Transverse colon (tissue), 4 donors: ENCODE data around the gene TCF19. TPM values are rescaled to one million over a fixed set of nuclear protein-coding genes. Genes with fewer than 3 reads are reported as not detected.

Source experiments
- DNase-seq: peaks from one replicate; pipeline ENCODE4 v3.0.0-alpha.2; 2019
- H3K27ac ChIP-seq, 4 donors: fragments of 200-600 bp; sonication (generic); 2 replicates each; pipeline ENCODE4 v1.5.1; 2016 to 2018; ENCODE audit warnings: inconsistent platforms in 4 of 4
- H3K27me3 ChIP-seq: fragments of 200-600 bp; sonication (generic); 2 replicates; pipeline ENCODE4 v1.5.1; 2017; ENCODE audit warnings: inconsistent platforms
- H3K36me3 ChIP-seq, 4 donors: fragments of 200-600 bp; sonication (generic); 2 replicates each; pipeline ENCODE4 v1.5.1; 2017 to 2019; ENCODE audit warnings: inconsistent platforms in 4 of 4
- H3K4me1 ChIP-seq, 4 donors: fragments of 200-600 bp; sonication (generic); 2 replicates each; pipeline ENCODE4 v1.5.1; 2017 to 2020; ENCODE audit warnings: inconsistent platforms in 4 of 4
- H3K4me3 ChIP-seq, 4 donors: fragments of 200-600 bp; sonication (generic); 1 replicate in 1 of 4; 2 replicates in 3 of 4; pipeline versions ENCODE4 v1.5.1 to v1.6.1; 2017 to 2019; ENCODE audit warnings: inconsistent platforms in 4 of 4
- H3K9me3 ChIP-seq, 2 donors: fragments of 200-600 bp; sonication (generic); 2 replicates each; pipeline ENCODE4 v1.5.1; 2017 to 2019; ENCODE audit warnings: inconsistent platforms in 2 of 2
- EP300 ChIP-seq: sonication (generic); formaldehyde crosslinking; IDR thresholded peaks from one replicate; pipeline ENCODE4 v1.6.1; 2017; ENCODE audit warnings: antibody characterized with exemption, low read depth
- POLR2A ChIP-seq: fragments of 450-650 bp; IDR thresholded peaks from one replicate; pipeline ENCODE4 v1.6.1; 2016; ENCODE audit warnings: antibody characterized with exemption, mild to moderate bottlenecking, moderate library complexity
- POLR2AphosphoS5 ChIP-seq, 3 donors: sonication (generic); formaldehyde crosslinking; IDR thresholded peaks; one replicate each; pipeline ENCODE4 v1.6.1; 2016; ENCODE audit warnings: antibody characterized with exemption in 3 of 3
- WGBS, 2 donors: methylation state at CpG; one replicate each; pipeline ENCODE4 v1.1.5; 2018; ENCODE audit warnings: low coverage in 1 of 2; 5-methylcytosine and 5-hydroxymethylcytosine counted together
- in situ Hi-C, 4 donors: fragments of 200-750 bp; cut with MboI; loops; one replicate each; pipeline versions ENCODE4 v1.15.0 to v1.15.1; 2017; ENCODE audit warnings: low sequenced_read_pairs in 3 of 4, low pct_ligation_motif_present in 1 of 4, low pct_unique_long_range_greater_than_20kb in 1 of 4
- intact Hi-C: fragments of 100-400 bp; cut with DNase I; formaldehyde crosslinking; loops from one replicate; pipeline ENCODE4 v1.15.1; 2023; ENCODE audit warnings: low total_unique reads
- total RNA-seq, 4 donors: library from RNA; depleted of rRNA; stranded (reverse); fragments of >200 nt; gene quantifications; one replicate each; pipeline ENCODE4 v1.1.0, GENCODE V29; 2016
- TF ChIP-seq, protein P1 (sequence below), 5 experiments: fragments of 200-600 bp in 3 of 5; fragments of 450-650 bp in 2 of 5; sonication (generic) in 3 of 5; IDR thresholded peaks; 1 replicate in 2 of 5; 2 replicates in 3 of 5; pipeline ENCODE4 v1.5.1; 2016 to 2017; ENCODE audit warnings: antibody characterized with exemption in 5 of 5, inconsistent platforms in 3 of 5, mild to moderate bottlenecking in 2 of 5, moderate library complexity in 1 of 5

The TCF19 gene
- total RNA-seq, result 1 to 10 TPM; 1.6 to 5.2 (median 3.1) TPM

DNA sequence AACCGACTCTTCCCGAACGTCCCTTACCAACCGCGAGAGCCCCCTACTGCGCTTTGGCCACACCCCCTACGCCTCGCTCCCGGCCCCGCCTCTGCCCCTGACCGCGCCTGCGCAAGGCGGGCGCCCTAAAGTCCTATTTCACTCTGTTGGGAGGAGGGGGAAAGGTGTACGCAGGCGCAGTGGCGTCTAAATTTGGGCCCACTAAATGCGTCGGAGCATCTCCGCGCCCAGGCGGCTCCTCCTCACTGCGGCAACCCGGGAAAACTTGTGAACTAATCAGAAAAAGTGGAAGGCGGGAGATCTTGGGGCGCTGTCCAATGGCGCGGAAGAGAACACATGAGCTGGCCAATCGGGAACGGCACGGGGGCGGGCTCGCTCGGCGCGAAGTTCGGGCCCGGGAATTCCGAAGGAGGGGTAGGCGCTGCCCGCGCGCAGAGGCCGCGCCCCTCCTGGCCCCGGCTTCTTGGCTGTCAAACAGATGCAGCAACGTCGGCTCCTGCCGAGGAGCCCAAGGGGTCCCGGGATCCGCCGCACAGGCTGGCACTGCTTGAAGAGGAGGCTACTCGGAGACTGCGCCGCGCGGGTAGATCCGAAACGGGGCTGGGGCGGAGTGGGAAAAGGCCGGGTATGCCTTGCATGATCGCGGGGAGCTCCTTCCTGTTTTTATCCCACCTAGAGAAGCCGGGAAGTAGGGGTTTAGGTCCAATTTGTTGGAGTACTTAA is at the start of gene TCF19:
TSS of gene TCF19 (plus strand) at position 450 of the 723 bp plus-strand sequence. CDS start 881 bp downstream, outside the sequence.
- intact Hi-C loops (no loop called here), in situ Hi-C loops (no loop called here)
- H3K27ac ChIP-seq, result peak within 1 kb of the TSS; percentile 80 to 90 (median 86)
- DNase-seq, result peak; percentile 99
- H3K27me3 ChIP-seq, result no peaks in the 10 kb centered on the region
- peak within 1 kb of the TSS; percentile 56 to 71 (median 63) for H3K4me3 ChIP-seq
- WGBS, 2 donors, result 0% methylated on average over 54 of the region's 65 CpGs; no CpG with 5 or more reads in 1 of the 2 donors
- H3K36me3 ChIP-seq, result no peaks in the 10 kb centered on the region
- peaks cover 11 to 20% (median 19%) of the 10 kb centered on the region in 4 donors for H3K4me1 ChIP-seq
- TF ChIP-seq, protein P1, sequence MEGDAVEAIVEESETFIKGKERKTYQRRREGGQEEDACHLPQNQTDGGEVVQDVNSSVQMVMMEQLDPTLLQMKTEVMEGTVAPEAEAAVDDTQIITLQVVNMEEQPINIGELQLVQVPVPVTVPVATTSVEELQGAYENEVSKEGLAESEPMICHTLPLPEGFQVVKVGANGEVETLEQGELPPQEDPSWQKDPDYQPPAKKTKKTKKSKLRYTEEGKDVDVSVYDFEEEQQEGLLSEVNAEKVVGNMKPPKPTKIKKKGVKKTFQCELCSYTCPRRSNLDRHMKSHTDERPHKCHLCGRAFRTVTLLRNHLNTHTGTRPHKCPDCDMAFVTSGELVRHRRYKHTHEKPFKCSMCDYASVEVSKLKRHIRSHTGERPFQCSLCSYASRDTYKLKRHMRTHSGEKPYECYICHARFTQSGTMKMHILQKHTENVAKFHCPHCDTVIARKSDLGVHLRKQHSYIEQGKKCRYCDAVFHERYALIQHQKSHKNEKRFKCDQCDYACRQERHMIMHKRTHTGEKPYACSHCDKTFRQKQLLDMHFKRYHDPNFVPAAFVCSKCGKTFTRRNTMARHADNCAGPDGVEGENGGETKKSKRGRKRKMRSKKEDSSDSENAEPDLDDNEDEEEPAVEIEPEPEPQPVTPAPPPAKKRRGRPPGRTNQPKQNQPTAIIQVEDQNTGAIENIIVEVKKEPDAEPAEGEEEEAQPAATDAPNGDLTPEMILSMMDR (IDR thresholded peaks at IDR 0.05), result no peak
- TF ChIP-seq POLR2A, result peak; percentile 14
- peak; percentile 32 to 53 (median 41) for TF ChIP-seq POLR2AphosphoS5 (IDR thresholded peaks at IDR 0.05)
- TF ChIP-seq EP300, result no peak
- no peaks in the 10 kb centered on the region for H3K9me3 ChIP-seq

DNA sequence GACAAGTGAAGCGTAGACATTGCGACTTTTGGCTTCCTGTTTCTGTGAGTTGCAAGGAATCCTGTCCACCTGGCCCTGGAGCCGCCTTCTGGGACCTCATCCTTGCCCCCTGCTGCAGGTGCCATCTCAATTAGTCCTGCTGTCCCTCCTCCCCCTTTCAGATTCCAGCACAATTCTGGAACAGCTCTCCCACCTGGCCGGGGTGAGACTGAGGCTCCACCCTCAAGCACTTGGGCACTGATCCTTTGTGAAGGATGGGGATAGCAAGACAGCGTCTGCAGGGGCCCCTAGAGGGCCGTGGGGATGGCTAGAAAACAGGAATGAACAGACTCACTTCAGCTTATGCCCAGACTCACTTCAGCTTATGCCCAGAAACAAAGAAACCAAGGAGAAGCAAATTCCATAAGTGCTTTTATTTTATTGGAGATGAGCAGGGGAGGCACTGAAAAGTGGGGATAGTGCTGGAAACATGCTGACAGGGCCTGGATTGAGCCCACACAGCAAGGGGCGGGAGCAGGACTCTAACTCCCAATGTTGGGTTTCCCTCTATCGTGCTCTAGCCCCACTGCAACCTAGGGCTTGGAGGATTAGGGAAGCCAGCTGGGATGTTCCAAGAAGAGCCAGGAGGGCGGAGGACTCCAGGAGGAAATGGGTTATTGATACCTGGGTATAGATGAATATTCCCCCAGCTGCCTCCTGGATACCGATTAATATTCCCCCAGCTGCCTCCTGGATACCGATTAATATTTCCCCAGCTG is 47.4 kb upstream of the TCF19 start:
- Histone ChIP-seq H3K27ac (no peak overlapping the region), H3K4me3 (no peak overlapping the region), H3K9me3 (no peaks in the 10 kb centered on the region), H3K36me3 (no peaks in the 10 kb centered on the region), H3K27me3 (no peaks in the 10 kb centered on the region), H3K4me1 (peaks cover 12 to 21% (median 17%) of the 10 kb centered on the region in 4 donors)
- no peak for DNase-seq
- TF ChIP-seq EP300 (no peak), POLR2AphosphoS5 (IDR thresholded peaks at IDR 0.05) (no peak), POLR2A (no peak)
- TF ChIP-seq, protein P1 (IDR thresholded peaks at IDR 0.05), result no peak
- 70 to 92% methylated on average over 7 to 11 of the region's 11 CpGs for WGBS, 2 donors
- in situ Hi-C loops, result no loop called here
- intact Hi-C loops, result no loop called here

DNA sequence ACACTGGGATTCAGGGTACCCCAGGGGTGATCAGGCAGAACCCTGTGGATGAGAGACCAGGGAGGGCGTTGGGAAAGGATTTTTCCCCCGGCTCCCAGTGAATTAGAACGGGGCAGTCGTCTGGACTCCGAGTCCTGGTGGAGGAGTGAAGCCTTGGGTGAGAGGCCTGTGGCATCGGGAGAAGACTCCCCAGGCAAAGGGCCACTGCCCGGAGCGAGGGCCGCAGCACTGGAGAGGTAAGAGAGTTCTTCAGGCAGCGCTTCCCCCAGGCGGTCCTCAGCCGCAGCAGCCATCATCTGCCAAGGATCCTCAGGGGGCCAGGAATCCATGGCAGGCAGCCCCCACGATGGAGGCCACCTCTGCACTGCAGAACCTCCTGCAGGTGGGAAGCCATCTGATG is 46.7 kb upstream of the TCF19 start:
- intact Hi-C loops, result no loop called here
- no peaks in the 10 kb centered on the region for H3K36me3 ChIP-seq
- no peak for TF ChIP-seq EP300
- TF ChIP-seq, protein P1 (IDR thresholded peaks at IDR 0.05), result no peak
- TF ChIP-seq POLR2AphosphoS5 (IDR thresholded peaks at IDR 0.05), result no peak
- TF ChIP-seq POLR2A, result no peak
- DNase-seq, result no peak
- no peak overlapping the region for H3K27ac ChIP-seq
- no peaks in the 10 kb centered on the region for H3K27me3 ChIP-seq
- peaks cover 12 to 21% (median 17%) of the 10 kb centered on the region in 4 donors for H3K4me1 ChIP-seq
- WGBS, 2 donors, result 86 to 89% methylated on average over 11 to 13 of the region's 13 CpGs
- H3K4me3 ChIP-seq, result no peak overlapping the region
- H3K9me3 ChIP-seq, result no peaks in the 10 kb centered on the region
- in situ Hi-C loops, result no loop called here

DNA sequence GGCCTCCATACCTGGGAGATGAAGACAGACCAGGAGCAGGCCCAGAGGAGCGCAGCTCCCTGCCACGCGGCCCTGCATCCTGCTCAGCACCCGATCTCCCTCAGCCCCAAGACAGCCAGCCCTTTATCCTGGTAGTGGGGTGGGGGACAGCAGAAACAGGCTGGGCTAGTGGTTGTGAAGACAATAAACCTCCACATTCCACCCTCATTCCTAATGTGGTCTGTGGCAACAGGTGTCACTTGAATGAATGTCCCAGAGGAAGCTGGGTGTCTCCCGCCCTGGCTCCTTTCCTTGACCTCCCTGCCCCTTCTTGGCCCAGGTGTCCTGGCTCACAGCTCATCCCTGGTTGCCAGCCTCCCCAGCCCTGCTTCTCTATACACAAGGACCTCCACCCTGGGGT is 45.9 kb upstream of the TCF19 start, which contains the start of gene C6orf15:
TSS of gene C6orf15 (minus strand) at position 98 of the 400 bp plus-strand sequence. CDS start at position 78, 20 bp downstream.
- H3K27ac ChIP-seq, result no peak within 1 kb of the TSS
- no peaks in the 10 kb centered on the region for H3K27me3 ChIP-seq
- no peaks in the 10 kb centered on the region for H3K9me3 ChIP-seq
- TF ChIP-seq POLR2A, result no peak
- TF ChIP-seq EP300, result no peak
- no peak for TF ChIP-seq POLR2AphosphoS5 (IDR thresholded peaks at IDR 0.05)
- TF ChIP-seq, protein P1 (IDR thresholded peaks at IDR 0.05), result no peak
- H3K36me3 ChIP-seq, result no peaks in the 10 kb centered on the region
- no peak for DNase-seq
- 89% methylated on average over 5 of the region's 5 CpGs; no CpG with 5 or more reads in 1 of the 2 donors for WGBS, 2 donors
- H3K4me3 ChIP-seq, result no peak within 1 kb of the TSS
- in situ Hi-C loops, result no loop called here
- intact Hi-C loops, result no loop called here
- H3K4me1 ChIP-seq, result peaks cover 12 to 21% (median 17%) of the 10 kb centered on the region in 4 donors
